GM23338 (cell line): ENCODE results near the gene XRN1. TPM values are rescaled to one million over a fixed set of nuclear protein-coding genes. Genes with fewer than 3 reads are reported as not detected.

Source experiments
- ATAC-seq: fragments of 200-7000 bp; cut with Tn5 transposase; 3 replicates; pipeline ENCODE4 v1.9.1; 2020
- DNase-seq: peaks from one replicate; pipeline ENCODE4 v3.0.0-alpha.2; 2015; ENCODE audit warnings: low spot score
- H2AFZ ChIP-seq: fragments of 200-600 bp; sonication (generic); 2 replicates; pipeline ENCODE4 v1.8.0; 2016; ENCODE audit warnings: antibody characterized with exemption, mild to moderate bottlenecking, moderate library complexity
- H3F3A ChIP-seq: fragments of 200-600 bp; sonication (generic); replicated peaks from 2 replicates; pipeline ENCODE4 v1.8.0; 2017; ENCODE audit warnings: antibody characterized with exemption, mixed run types, low read depth
- H3K27ac ChIP-seq: fragments of 200-600 bp; sonication (generic); 2 replicates; pipeline ENCODE4 v1.6.1; 2016; ENCODE audit warnings: low read depth
- H3K27me3 ChIP-seq: fragments of 200-600 bp; sonication (generic); 2 replicates; pipeline ENCODE4 v1.8.0; 2016; ENCODE audit warnings: mild to moderate bottlenecking, mixed run types, moderate library complexity; ENCODE audit not compliant: insufficient read depth
- H3K36me3 ChIP-seq: fragments of 200-600 bp; sonication (generic); 2 replicates; pipeline ENCODE4 v1.8.0; 2016; ENCODE audit warnings: mild to moderate bottlenecking; ENCODE audit not compliant: insufficient read depth
- H3K4me1 ChIP-seq: fragments of 200-600 bp; sonication (generic); 2 replicates; pipeline ENCODE4 v1.8.0; 2016; ENCODE audit warnings: mild to moderate bottlenecking, moderate library complexity; ENCODE audit not compliant: insufficient read depth
- H3K4me2 ChIP-seq: fragments of 200-600 bp; sonication (generic); 2 replicates; pipeline ENCODE4 v1.7.1; 2017; ENCODE audit warnings: mixed run types
- H3K4me3 ChIP-seq: fragments of 200-600 bp; sonication (generic); 2 replicates; pipeline ENCODE4 v1.6.1; 2016; ENCODE audit warnings: mixed run types
- H3K79me2 ChIP-seq: fragments of 200-600 bp; sonication (generic); replicated peaks from 2 replicates; pipeline ENCODE4 v1.8.0; 2017; ENCODE audit warnings: mild to moderate bottlenecking; ENCODE audit not compliant: insufficient read depth
- H3K9me2 ChIP-seq: fragments of 200-600 bp; sonication (generic); 2 replicates; pipeline ENCODE4 v1.8.0; 2017; ENCODE audit not compliant: insufficient read depth
- H4K20me1 ChIP-seq: fragments of 200-600 bp; sonication (generic); replicated peaks from 2 replicates; pipeline ENCODE4 v1.8.0; 2017; ENCODE audit warnings: mild to moderate bottlenecking; ENCODE audit not compliant: insufficient read depth
- H3K27ac Mint-ChIP-seq: 2 replicates; pipeline ENCODE4 v1.8.0; 2020; ENCODE audit warnings: inconsistent platforms, mild to moderate bottlenecking, moderate library complexity, mixed read lengths
- H3K27me3 Mint-ChIP-seq: 3 replicates; pipeline ENCODE4 v1.8.0; 2022; ENCODE audit warnings: low read depth, mild to moderate bottlenecking, moderate library complexity, mixed read lengths, inconsistent platforms; ENCODE audit not compliant: insufficient read depth, poor library complexity
- H3K36me3 Mint-ChIP-seq: 3 replicates; pipeline ENCODE4 v1.8.0; 2021; ENCODE audit warnings: low read depth, mild to moderate bottlenecking, inconsistent platforms, moderate library complexity, mixed read lengths
- H3K4me1 Mint-ChIP-seq: 3 replicates; pipeline ENCODE4 v1.8.0; 2020; ENCODE audit warnings: mild to moderate bottlenecking, inconsistent platforms, mixed read lengths
- H3K4me3 Mint-ChIP-seq: 3 replicates; pipeline ENCODE4 v1.8.0; 2021; ENCODE audit warnings: moderate library complexity, mild to moderate bottlenecking, inconsistent platforms, mixed read lengths
- H3K9me3 Mint-ChIP-seq: 3 replicates; pipeline ENCODE4 v1.8.0; 2020; ENCODE audit warnings: moderate library complexity, mild to moderate bottlenecking, inconsistent platforms, mixed read lengths
- POLR2AphosphoS5 ChIP-seq: IDR thresholded peaks from 2 replicates; pipeline ENCODE4 v1.6.1; 2016; ENCODE audit warnings: antibody characterized with exemption, low read depth
- ZNF114 ChIP-seq: fragments of 250-450 bp; sonication (Bioruptor Pico); IDR thresholded peaks from 2 replicates; pipeline ENCODE4 v1.5.0; 2020; ENCODE audit warnings: mild to moderate bottlenecking, moderate library complexity
- ZNF331 ChIP-seq: fragments of 250-450 bp; sonication (Bioruptor Pico); IDR thresholded peaks from 2 replicates; pipeline ENCODE4 v1.5.0; 2020; ENCODE audit warnings: low read depth, mild to moderate bottlenecking, moderate library complexity
- polyA plus RNA-seq: library from polyadenylated mRNA; unstranded; fragments of >200 nt; fragmentation: Nextera tagmentation; extraction: Ambion mirVana; gene quantifications from 2 replicates; pipeline ENCODE4 v1.2.1, GENCODE V29; 2016
- total RNA-seq: library from RNA; depleted of rRNA; stranded (reverse); fragments of >200 nt; shearing (Covaris generic); gene quantifications from 2 replicates; pipeline ENCODE4 v1.2.3, GENCODE V29; 2014
- TF ChIP-seq, protein P1 (sequence below): IDR thresholded peaks from one replicate; pipeline ENCODE4 v1.6.1; 2018; ENCODE audit warnings: antibody characterized with exemption; ENCODE audit not compliant: unreplicated experiment
- TF ChIP-seq, protein P2 (sequence below): fragments of 250-450 bp; sonication (Bioruptor Pico); IDR thresholded peaks from 2 replicates; pipeline ENCODE4 v1.5.0; 2020; ENCODE audit warnings: mild to moderate bottlenecking, moderate library complexity
- TF ChIP-seq, protein P3 (sequence below), 2 experiments: fragments of 200-600 bp in 1 of 2; sonication (generic) in 1 of 2; conservative IDR thresholded peaks; 2 replicates each; pipeline versions ENCODE4 v1.5.1 to v1.6.1; 2016 to 2017; ENCODE audit warnings: antibody characterized with exemption in 2 of 2, low read depth in 2 of 2, mild to moderate bottlenecking in 2 of 2, moderate library complexity in 1 of 2

Gene XRN1
- total and polyA plus RNA-seq, 2 experiments from 2014 or later, result 10.9 to 16.6 TPM

DNA sequence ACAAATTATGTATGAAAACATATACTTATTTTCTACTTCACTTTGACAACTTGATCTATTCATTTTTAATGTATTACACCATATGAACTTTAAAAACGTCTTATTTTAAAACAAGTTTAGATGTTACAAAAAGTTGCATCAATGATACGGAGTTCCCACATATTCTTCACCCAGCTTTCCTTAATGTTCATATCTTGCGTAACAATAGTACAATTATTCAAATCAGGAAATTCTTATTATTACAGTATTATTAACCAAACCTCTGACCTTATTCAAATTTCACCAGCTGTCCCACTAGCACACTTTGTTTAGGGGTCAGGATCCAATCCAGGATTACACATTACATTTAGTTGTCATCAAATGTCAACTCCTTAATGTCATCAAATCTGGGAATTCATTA, 12.9 kb upstream of the XRN1 start:
- Histone ChIP-seq H3K36me3 (no peaks in the 10 kb centered on the region), H3K4me3 (no peak overlapping the region)

More for the DNA sequence above, 12.9 kb upstream of the XRN1 start:
- no peaks in the 10 kb centered on the region for H3K9me2 ChIP-seq
- Mint-ChIP-seq H3K36me3 (peaks cover 3% of the 10 kb centered on the region; the same call in 1 of the 3 replicates), H3K4me1 (no peaks in the 10 kb centered on the region), H3K27ac (no peak overlapping the region), H3K4me3 (no peak overlapping the region), H3K9me3 (no peaks in the 10 kb centered on the region), H3K27me3 (no peaks in the 10 kb centered on the region)
- H3F3A ChIP-seq, result no peaks in the 10 kb centered on the region
- no peaks in the 10 kb centered on the region for H3K4me1 ChIP-seq
- no peaks in the 10 kb centered on the region for H4K20me1 ChIP-seq
- ATAC-seq (no peak), DNase-seq (no peak)
- H3K79me2 ChIP-seq, result no peaks in the 10 kb centered on the region
- H2AFZ ChIP-seq, result no peak overlapping the region
- no peak overlapping the region for H3K27ac ChIP-seq
- no peak for TF ChIP-seq POLR2AphosphoS5
- TF ChIP-seq, protein P1, sequence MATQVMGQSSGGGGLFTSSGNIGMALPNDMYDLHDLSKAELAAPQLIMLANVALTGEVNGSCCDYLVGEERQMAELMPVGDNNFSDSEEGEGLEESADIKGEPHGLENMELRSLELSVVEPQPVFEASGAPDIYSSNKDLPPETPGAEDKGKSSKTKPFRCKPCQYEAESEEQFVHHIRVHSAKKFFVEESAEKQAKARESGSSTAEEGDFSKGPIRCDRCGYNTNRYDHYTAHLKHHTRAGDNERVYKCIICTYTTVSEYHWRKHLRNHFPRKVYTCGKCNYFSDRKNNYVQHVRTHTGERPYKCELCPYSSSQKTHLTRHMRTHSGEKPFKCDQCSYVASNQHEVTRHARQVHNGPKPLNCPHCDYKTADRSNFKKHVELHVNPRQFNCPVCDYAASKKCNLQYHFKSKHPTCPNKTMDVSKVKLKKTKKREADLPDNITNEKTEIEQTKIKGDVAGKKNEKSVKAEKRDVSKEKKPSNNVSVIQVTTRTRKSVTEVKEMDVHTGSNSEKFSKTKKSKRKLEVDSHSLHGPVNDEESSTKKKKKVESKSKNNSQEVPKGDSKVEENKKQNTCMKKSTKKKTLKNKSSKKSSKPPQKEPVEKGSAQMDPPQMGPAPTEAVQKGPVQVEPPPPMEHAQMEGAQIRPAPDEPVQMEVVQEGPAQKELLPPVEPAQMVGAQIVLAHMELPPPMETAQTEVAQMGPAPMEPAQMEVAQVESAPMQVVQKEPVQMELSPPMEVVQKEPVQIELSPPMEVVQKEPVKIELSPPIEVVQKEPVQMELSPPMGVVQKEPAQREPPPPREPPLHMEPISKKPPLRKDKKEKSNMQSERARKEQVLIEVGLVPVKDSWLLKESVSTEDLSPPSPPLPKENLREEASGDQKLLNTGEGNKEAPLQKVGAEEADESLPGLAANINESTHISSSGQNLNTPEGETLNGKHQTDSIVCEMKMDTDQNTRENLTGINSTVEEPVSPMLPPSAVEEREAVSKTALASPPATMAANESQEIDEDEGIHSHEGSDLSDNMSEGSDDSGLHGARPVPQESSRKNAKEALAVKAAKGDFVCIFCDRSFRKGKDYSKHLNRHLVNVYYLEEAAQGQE, result no peak
- no peak for TF ChIP-seq ZNF114 (CRISPR knock-in tag)
- TF ChIP-seq, protein P2, sequence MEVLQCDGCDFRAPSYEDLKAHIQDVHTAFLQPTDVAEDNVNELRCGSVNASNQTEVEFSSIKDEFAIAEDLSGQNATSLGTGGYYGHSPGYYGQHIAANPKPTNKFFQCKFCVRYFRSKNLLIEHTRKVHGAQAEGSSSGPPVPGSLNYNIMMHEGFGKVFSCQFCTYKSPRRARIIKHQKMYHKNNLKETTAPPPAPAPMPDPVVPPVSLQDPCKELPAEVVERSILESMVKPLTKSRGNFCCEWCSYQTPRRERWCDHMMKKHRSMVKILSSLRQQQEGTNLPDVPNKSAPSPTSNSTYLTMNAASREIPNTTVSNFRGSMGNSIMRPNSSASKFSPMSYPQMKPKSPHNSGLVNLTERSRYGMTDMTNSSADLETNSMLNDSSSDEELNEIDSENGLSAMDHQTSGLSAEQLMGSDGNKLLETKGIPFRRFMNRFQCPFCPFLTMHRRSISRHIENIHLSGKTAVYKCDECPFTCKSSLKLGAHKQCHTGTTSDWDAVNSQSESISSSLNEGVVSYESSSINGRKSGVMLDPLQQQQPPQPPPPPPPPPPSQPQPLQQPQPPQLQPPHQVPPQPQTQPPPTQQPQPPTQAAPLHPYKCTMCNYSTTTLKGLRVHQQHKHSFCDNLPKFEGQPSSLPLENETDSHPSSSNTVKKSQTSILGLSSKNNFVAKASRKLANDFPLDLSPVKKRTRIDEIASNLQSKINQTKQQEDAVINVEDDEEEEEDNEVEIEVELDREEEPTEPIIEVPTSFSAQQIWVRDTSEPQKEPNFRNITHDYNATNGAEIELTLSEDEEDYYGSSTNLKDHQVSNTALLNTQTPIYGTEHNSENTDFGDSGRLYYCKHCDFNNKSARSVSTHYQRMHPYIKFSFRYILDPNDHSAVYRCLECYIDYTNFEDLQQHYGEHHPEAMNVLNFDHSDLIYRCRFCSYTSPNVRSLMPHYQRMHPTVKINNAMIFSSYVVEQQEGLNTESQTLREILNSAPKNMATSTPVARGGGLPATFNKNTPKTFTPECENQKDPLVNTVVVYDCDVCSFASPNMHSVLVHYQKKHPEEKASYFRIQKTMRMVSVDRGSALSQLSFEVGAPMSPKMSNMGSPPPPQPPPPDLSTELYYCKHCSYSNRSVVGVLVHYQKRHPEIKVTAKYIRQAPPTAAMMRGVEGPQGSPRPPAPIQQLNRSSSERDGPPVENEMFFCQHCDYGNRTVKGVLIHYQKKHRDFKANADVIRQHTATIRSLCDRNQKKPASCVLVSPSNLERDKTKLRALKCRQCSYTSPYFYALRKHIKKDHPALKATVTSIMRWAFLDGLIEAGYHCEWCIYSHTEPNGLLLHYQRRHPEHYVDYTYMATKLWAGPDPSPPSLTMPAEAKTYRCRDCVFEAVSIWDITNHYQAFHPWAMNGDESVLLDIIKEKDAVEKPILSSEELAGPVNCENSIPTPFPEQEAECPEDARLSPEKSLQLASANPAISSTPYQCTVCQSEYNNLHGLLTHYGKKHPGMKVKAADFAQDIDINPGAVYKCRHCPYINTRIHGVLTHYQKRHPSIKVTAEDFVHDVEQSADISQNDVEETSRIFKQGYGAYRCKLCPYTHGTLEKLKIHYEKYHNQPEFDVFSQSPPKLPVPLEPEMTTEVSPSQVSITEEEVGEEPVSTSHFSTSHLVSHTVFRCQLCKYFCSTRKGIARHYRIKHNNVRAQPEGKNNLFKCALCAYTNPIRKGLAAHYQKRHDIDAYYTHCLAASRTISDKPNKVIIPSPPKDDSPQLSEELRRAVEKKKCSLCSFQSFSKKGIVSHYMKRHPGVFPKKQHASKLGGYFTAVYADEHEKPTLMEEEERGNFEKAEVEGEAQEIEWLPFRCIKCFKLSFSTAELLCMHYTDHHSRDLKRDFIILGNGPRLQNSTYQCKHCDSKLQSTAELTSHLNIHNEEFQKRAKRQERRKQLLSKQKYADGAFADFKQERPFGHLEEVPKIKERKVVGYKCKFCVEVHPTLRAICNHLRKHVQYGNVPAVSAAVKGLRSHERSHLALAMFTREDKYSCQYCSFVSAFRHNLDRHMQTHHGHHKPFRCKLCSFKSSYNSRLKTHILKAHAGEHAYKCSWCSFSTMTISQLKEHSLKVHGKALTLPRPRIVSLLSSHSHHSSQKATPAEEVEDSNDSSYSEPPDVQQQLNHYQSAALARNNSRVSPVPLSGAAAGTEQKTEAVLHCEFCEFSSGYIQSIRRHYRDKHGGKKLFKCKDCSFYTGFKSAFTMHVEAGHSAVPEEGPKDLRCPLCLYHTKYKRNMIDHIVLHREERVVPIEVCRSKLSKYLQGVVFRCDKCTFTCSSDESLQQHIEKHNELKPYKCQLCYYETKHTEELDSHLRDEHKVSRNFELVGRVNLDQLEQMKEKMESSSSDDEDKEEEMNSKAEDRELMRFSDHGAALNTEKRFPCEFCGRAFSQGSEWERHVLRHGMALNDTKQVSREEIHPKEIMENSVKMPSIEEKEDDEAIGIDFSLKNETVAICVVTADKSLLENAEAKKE, result no peak
- no peak for TF ChIP-seq ZNF331 (CRISPR knock-in tag)
- TF ChIP-seq, protein P3, sequence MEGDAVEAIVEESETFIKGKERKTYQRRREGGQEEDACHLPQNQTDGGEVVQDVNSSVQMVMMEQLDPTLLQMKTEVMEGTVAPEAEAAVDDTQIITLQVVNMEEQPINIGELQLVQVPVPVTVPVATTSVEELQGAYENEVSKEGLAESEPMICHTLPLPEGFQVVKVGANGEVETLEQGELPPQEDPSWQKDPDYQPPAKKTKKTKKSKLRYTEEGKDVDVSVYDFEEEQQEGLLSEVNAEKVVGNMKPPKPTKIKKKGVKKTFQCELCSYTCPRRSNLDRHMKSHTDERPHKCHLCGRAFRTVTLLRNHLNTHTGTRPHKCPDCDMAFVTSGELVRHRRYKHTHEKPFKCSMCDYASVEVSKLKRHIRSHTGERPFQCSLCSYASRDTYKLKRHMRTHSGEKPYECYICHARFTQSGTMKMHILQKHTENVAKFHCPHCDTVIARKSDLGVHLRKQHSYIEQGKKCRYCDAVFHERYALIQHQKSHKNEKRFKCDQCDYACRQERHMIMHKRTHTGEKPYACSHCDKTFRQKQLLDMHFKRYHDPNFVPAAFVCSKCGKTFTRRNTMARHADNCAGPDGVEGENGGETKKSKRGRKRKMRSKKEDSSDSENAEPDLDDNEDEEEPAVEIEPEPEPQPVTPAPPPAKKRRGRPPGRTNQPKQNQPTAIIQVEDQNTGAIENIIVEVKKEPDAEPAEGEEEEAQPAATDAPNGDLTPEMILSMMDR (conservative IDR thresholded peaks at IDR 0.05; ENCODE audit: low read depth in 2 of 2), result no peak
- H3K27me3 ChIP-seq, result no peaks in the 10 kb centered on the region
- no peak overlapping the region for H3K4me2 ChIP-seq
